ENCODE results near the gene SEPSECS. TPM values are rescaled to one million over a fixed set of nuclear protein-coding genes. Genes with fewer than 3 reads are reported as not detected.
"Not testable (repeated sequence)": the region's sequence is repeated elsewhere in the genome, so short reads cannot be mapped to it uniquely, and the experiment has no call there.

The SEPSECS gene
- total RNA-seq, 1 donor from 2014 or later = 12.0 TPM

DNA sequence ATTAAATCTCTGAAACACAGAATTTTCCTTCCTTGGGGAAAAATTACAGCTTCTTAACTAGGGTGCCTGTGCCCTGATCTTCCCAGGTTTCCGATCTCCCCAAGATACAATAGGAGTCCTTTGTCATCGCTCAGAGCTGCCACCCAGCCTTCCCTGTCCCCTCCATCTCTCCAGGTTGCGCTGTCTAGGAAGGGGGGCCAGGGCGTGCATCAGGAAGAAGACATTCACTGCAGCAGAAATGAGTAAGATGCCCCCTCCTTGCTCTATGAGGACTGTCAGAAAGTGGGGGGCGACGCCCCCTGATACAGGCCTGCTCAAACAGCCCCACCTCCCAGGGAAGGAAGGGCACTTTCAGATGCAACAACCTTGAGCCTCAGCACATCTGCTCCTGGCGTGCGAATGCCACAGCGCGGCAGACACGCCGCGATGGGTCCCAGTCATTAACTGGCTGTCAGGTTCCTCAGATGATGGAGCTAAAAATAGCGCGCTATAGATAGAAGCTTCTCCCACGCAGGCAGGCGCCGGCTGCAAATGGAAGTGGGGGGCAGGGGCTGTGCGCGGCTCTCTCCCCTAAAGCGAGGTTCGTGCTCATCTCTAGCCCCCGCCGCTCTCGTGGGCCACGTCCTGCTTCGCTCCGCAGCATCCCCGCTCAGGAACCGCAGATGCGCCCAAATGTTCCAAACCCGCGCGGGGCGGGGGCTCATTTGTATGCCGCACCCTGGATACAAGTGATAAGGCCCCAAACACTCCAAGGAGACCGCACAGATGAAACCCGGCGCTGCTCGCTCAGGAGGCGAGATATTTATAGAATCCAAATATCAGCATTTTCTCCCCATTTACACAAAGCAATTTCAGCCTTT is 71.9 kb downstream of the SEPSECS start:
- H3K4me1 Mint-ChIP-seq (ENCODE audit: unreplicated experiment) = peaks cover 32% of the 10 kb centered on the region
- no peaks in the 10 kb centered on the region for H3K36me3 Mint-ChIP-seq (ENCODE audit: low read depth, unreplicated experiment)
- H3K9me3 Mint-ChIP-seq (ENCODE audit: unreplicated experiment) = peaks cover 4% of the 10 kb centered on the region
- TF ChIP-seq, protein P1, sequence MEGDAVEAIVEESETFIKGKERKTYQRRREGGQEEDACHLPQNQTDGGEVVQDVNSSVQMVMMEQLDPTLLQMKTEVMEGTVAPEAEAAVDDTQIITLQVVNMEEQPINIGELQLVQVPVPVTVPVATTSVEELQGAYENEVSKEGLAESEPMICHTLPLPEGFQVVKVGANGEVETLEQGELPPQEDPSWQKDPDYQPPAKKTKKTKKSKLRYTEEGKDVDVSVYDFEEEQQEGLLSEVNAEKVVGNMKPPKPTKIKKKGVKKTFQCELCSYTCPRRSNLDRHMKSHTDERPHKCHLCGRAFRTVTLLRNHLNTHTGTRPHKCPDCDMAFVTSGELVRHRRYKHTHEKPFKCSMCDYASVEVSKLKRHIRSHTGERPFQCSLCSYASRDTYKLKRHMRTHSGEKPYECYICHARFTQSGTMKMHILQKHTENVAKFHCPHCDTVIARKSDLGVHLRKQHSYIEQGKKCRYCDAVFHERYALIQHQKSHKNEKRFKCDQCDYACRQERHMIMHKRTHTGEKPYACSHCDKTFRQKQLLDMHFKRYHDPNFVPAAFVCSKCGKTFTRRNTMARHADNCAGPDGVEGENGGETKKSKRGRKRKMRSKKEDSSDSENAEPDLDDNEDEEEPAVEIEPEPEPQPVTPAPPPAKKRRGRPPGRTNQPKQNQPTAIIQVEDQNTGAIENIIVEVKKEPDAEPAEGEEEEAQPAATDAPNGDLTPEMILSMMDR (IDR thresholded peaks at IDR 0.05; ENCODE audit: unreplicated experiment) = no peak
- H3K4me3 Mint-ChIP-seq (ENCODE audit: unreplicated experiment) = no peak overlapping the region
- H3K27ac Mint-ChIP-seq (ENCODE audit: unreplicated experiment) = no peak overlapping the region
- DNase-seq (ENCODE audit: low spot score) = no peak
- peaks cover 12% of the 10 kb centered on the region for H3K27me3 Mint-ChIP-seq (ENCODE audit: unreplicated experiment)

DNA sequence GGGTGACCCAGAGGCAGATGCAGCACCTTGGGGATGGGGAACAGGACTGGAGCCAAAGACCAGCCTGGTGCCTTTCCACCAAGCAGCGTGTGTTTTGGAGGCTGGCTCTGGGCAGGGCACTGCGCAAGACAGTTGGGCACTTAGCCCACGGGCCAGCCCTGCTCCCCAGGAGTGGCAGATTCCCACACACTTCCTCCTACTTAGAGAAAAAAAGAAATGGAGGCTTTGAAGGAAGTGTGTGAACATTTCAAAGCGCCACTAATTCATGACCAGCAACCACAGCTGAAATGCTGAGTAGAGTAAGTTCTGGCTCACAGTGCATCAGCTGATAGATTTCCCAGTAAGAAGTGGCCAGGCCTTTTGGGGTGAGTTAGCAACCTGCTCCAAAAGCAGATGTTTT is 74.6 kb downstream of the SEPSECS start:
- peaks cover 13% of the 10 kb centered on the region for H3K4me1 Mint-ChIP-seq (ENCODE audit: unreplicated experiment)
- TF ChIP-seq, protein P1 (IDR thresholded peaks at IDR 0.05; ENCODE audit: unreplicated experiment) = no peak
- no peak for DNase-seq (ENCODE audit: low spot score)
- H3K4me3 Mint-ChIP-seq (ENCODE audit: unreplicated experiment) = no peak overlapping the region
- no peak overlapping the region for H3K27ac Mint-ChIP-seq (ENCODE audit: unreplicated experiment)
- H3K27me3 Mint-ChIP-seq (ENCODE audit: unreplicated experiment) = peaks cover 9% of the 10 kb centered on the region
- H3K36me3 Mint-ChIP-seq (ENCODE audit: low read depth, unreplicated experiment) = no peaks in the 10 kb centered on the region
- H3K9me3 Mint-ChIP-seq (ENCODE audit: unreplicated experiment) = no peaks in the 10 kb centered on the region

DNA sequence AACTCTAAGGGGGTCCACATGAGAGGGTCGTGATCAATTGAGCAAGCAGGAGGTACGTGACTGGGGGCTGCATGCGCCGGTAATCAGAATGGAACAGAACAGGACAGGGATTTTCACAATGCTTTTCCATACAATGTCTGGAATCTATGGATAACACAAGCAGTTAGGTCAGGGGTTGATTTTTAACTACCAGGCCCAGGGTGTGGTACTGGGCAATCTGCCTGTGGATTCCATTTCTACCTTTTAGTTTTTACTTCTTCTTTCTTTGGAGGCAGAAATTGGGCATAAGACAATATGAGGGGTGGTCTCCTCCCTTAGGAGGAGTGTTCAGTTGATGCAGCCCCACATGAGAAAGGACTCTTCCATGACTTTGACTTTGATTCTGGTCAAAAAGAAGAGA is 76.8 kb downstream of the SEPSECS start:
- not testable (repeated sequence) for H3K36me3 Mint-ChIP-seq (ENCODE audit: low read depth, unreplicated experiment)

DNA sequence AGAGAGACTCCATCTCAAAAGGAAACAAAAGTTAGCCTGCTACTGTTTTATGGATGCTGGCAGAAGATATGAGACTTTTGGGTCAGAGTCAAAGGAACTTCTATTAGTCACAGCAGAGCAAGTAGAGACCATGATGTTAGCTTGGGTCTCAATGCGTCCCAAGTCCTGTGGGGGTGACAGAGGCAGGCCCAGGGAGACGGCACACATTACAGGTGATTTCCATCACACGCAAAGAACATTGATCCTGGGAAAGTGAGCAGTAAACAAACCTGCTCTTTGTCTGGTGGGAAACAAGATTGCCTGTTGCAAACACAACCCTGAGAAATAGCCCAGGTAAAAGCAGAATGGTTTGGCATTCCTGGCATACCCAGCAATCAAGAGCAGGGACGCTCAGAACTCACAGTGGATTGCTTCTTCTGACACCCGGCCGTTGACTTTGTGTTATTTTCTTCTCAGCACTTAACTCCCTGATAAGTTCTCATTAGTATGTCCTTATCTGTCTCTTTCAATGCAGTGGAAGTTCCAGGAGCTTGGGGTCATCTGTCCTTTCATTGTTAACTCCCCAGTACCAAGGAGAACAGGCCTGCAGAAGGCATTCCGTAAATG is 78.3 kb downstream of the SEPSECS start:
- Mint-ChIP-seq H3K36me3 (ENCODE audit: low read depth, unreplicated experiment) (peaks cover 4% of the 10 kb centered on the region), H3K9me3 (ENCODE audit: unreplicated experiment) (no peaks in the 10 kb centered on the region), H3K4me1 (ENCODE audit: unreplicated experiment) (peaks cover 6% of the 10 kb centered on the region), H3K27ac (ENCODE audit: unreplicated experiment) (no peak overlapping the region), H3K27me3 (ENCODE audit: unreplicated experiment) (peaks cover 4% of the 10 kb centered on the region), H3K4me3 (ENCODE audit: unreplicated experiment) (peak overlapping the region; percentile 0)
- DNase-seq (ENCODE audit: low spot score) = no peak
- TF ChIP-seq, protein P1 (IDR thresholded peaks at IDR 0.05; ENCODE audit: unreplicated experiment) = no peak

More for the DNA sequence above, 76.8 kb downstream of the SEPSECS start:
- H3K4me3 Mint-ChIP-seq (ENCODE audit: unreplicated experiment); H3K27me3 Mint-ChIP-seq (ENCODE audit: unreplicated experiment); H3K27ac Mint-ChIP-seq (ENCODE audit: unreplicated experiment); H3K4me1 Mint-ChIP-seq (ENCODE audit: unreplicated experiment); H3K9me3 Mint-ChIP-seq (ENCODE audit: unreplicated experiment); DNase-seq (ENCODE audit: low spot score): not testable (repeated sequence)

DNA sequence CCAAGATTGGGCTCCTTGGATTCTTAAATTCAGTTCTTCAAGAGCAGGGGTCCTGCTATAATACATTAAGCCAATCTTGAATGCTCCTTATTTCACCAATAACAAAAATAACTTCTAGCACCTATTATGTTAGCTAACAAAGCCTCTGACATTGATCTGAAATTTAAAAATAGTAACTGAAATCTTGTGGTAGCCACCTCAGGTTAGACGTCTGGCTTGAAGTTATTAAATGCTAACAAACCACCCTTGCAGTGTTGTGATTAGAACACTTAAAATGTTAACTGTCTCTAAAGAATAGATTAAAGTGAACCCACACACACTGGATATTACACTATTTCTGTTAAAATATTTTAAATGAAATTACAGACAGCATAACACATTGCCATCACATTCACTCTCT is 79.7 kb downstream of the SEPSECS start:
- peaks cover 3% of the 10 kb centered on the region for H3K4me1 Mint-ChIP-seq (ENCODE audit: unreplicated experiment)
- TF ChIP-seq, protein P1 (IDR thresholded peaks at IDR 0.05; ENCODE audit: unreplicated experiment) = no peak
- H3K36me3 Mint-ChIP-seq (ENCODE audit: low read depth, unreplicated experiment) = peaks cover 4% of the 10 kb centered on the region
- no peak overlapping the region for H3K27ac Mint-ChIP-seq (ENCODE audit: unreplicated experiment)
- no peak overlapping the region for H3K4me3 Mint-ChIP-seq (ENCODE audit: unreplicated experiment)
- no peak for DNase-seq (ENCODE audit: low spot score)
- no peaks in the 10 kb centered on the region for H3K9me3 Mint-ChIP-seq (ENCODE audit: unreplicated experiment)
- H3K27me3 Mint-ChIP-seq (ENCODE audit: unreplicated experiment) = peaks cover 6% of the 10 kb centered on the region
